K562 (cell line): ENCODE data around the gene OLFM3. TPM values are rescaled to one million over a fixed set of nuclear protein-coding genes. Genes with fewer than 3 reads are reported as not detected.

ENCODE experiments used
- ATAC-seq: fragments of 200-7000 bp; cut with Tn5 transposase; 3 replicates; pipeline ENCODE4 v1.9.1; 2020; ENCODE audit warnings: moderate library complexity
- BruUV-seq: library from RNA; stranded (reverse); fragments of 400-500 nt; replicated peaks from 2 replicates; lab custom pipeline; 2021; lab: Mats Ljungman, UMichigan
- CTCF ChIA-PET: fragments of 300-600 bp; formaldehyde crosslinking; extraction: SDS; loops from one replicate; lab custom pipeline; 2021; ENCODE audit warnings: low intra/inter-chr PET ratio; lab: Yijun Ruan, JAX
- POLR2A ChIA-PET: fragments of 300-600, 350-650 bp; sonication (Branson Sonifier 250); formaldehyde crosslinking; extraction: SDS; loops from one replicate; lab custom pipeline; 2021; ENCODE audit warnings: antibody characterized with exemption, inconsistent platforms; lab: Yijun Ruan, JAX
- DNase-seq, 4 experiments: peaks; one replicate each; pipeline versions ENCODE4 v3.0.0 to v3.0.0-alpha.2; 2011 to 2018; ENCODE audit warnings: low spot score in 3 of 4, mixed read lengths in 3 of 4; ENCODE audit errors: extremely low read depth in 1 of 4
- FAIRE-seq: peaks from 2 replicates; lab custom pipeline; 2011; peaks lifted over from hg19 to GRCh38; lab: Jason Lieb, UNC
- H2AFZ ChIP-seq: 2 replicates; pipeline ENCODE4 v1.6.0; 2011; ENCODE audit warnings: low read depth, low read length, control low read depth, inconsistent platforms
- H3K27ac ChIP-seq: fragments of 200-600 bp; 3 replicates; pipeline ENCODE4 v1.8.0; 2011; ENCODE audit warnings: low read depth, mild to moderate bottlenecking, control low read depth, inconsistent platforms, low read length, moderate library complexity, mixed read lengths; ENCODE audit errors: extremely low read depth
- H3K27me3 ChIP-seq, 2 experiments: fragments of 300-600 bp in 1 of 2; 2 replicates in 1 of 2; 3 replicates in 1 of 2; pipeline versions ENCODE4 v1.6.0 to v1.8.0; 2011; ENCODE audit warnings: inconsistent platforms in 2 of 2, low read length in 2 of 2, mild to moderate bottlenecking in 1 of 2, mixed read lengths in 1 of 2, moderate library complexity in 1 of 2; ENCODE audit not compliant: control insufficient read depth in 2 of 2, insufficient read depth in 2 of 2
- H3K36me3 ChIP-seq: fragments of 300-600 bp; 3 replicates; pipeline ENCODE4 v1.8.0; 2011; ENCODE audit warnings: mild to moderate bottlenecking, low read length, inconsistent platforms; ENCODE audit not compliant: control insufficient read depth, insufficient read depth
- H3K4me1 ChIP-seq, 2 experiments: fragments of 200-600 bp in 1 of 2; replicated peaks in 1 of 2; 2 replicates in 1 of 2; 3 replicates in 1 of 2; pipeline versions ENCODE4 v1.5.1 to v1.8.0; 2011; ENCODE audit warnings: inconsistent platforms in 2 of 2, low read length in 2 of 2, mild to moderate bottlenecking in 1 of 2, mixed read lengths in 1 of 2, moderate library complexity in 1 of 2; ENCODE audit not compliant: control insufficient read depth in 2 of 2, insufficient read depth in 2 of 2
- H3K4me2 ChIP-seq: 2 replicates; pipeline ENCODE4 v1.6.1; 2011; ENCODE audit warnings: low read length, control low read depth, inconsistent platforms, mixed read lengths; ENCODE audit not compliant: insufficient read depth
- H3K4me3 ChIP-seq: fragments of 200-600 bp; sonication (generic), shearing (Covaris generic); 2 replicates; pipeline ENCODE4 v1.5.1; 2016; ENCODE audit warnings: control low read depth, inconsistent platforms
- H3K79me2 ChIP-seq: fragments of 200-600 bp; 3 replicates; pipeline ENCODE4 v1.8.0; 2011; ENCODE audit warnings: low read length, inconsistent platforms; ENCODE audit not compliant: control insufficient read depth, insufficient read depth
- H3K9ac ChIP-seq, 2 experiments: 2 replicates each; pipeline versions ENCODE4 v1.6.0 to v1.6.1; 2011; ENCODE audit warnings: low read depth in 2 of 2, low read length in 2 of 2, control low read depth in 1 of 2, inconsistent platforms in 1 of 2, mild to moderate bottlenecking in 1 of 2, mixed read lengths in 1 of 2; ENCODE audit not compliant: insufficient read depth in 1 of 2
- H3K9me1 ChIP-seq: one replicate; pipeline ENCODE4 v1.6.0; 2011; ENCODE audit warnings: inconsistent platforms, mild to moderate bottlenecking, low read length, moderate library complexity; ENCODE audit not compliant: control insufficient read depth, insufficient read depth
- H3K9me3 ChIP-seq: replicated peaks from 2 replicates; pipeline ENCODE4 v1.5.1; 2011; ENCODE audit warnings: low read depth, low read length, inconsistent platforms; ENCODE audit not compliant: control insufficient read depth, insufficient read depth
- H4K20me1 ChIP-seq: replicated peaks from 2 replicates; pipeline ENCODE4 v1.6.1; 2011; ENCODE audit warnings: low read length, inconsistent platforms, mixed read lengths; ENCODE audit not compliant: control insufficient read depth, insufficient read depth
- ARID1B ChIP-seq: fragments of 450-650 bp; IDR thresholded peaks from 2 replicates; pipeline ENCODE4 v1.6.1; 2016; ENCODE audit warnings: antibody characterized with exemption, mild to moderate bottlenecking, inconsistent platforms
- CLOCK ChIP-seq: fragments of 250-450 bp; sonication (Bioruptor Pico); IDR thresholded peaks from 2 replicates; pipeline ENCODE4 v1.4.0; 2020; ENCODE audit warnings: mild to moderate bottlenecking, moderate library complexity, borderline replicate concordance
- EP400 ChIP-seq: fragments of 450-650 bp; IDR thresholded peaks from 2 replicates; pipeline ENCODE4 v1.6.1; 2017; ENCODE audit warnings: antibody characterized with exemption, mild to moderate bottlenecking, moderate library complexity
- MCM2 ChIP-seq: fragments of 450-650 bp; IDR thresholded peaks from 2 replicates; pipeline ENCODE4 v1.6.1; 2017; ENCODE audit warnings: low read depth, mild to moderate bottlenecking
- MYC ChIP-seq, 2 experiments: fragments of 250-450 bp in 1 of 2; sonication (Bioruptor Pico) in 1 of 2; IDR thresholded peaks; 2 replicates each; pipeline versions ENCODE4 v1.5.1 to v1.6.1; 2012 to 2021; ENCODE audit warnings: low read depth in 2 of 2, borderline replicate concordance in 1 of 2, improper control_type of control experiment in 1 of 2, low read length in 1 of 2, mild to moderate bottlenecking in 1 of 2, moderate library complexity in 1 of 2
- PATZ1 ChIP-seq: fragments of 250-450 bp; sonication (Bioruptor Pico); IDR thresholded peaks from 2 replicates; pipeline ENCODE4 v1.5.0; 2020; ENCODE audit warnings: mild to moderate bottlenecking, borderline replicate concordance
- RNF219 ChIP-seq: fragments of 250-450 bp; sonication (Bioruptor Pico); IDR thresholded peaks from 2 replicates; pipeline ENCODE4 v1.5.0; 2022; ENCODE audit warnings: mild to moderate bottlenecking
- TCF15 ChIP-seq: fragments of 250-450 bp; sonication (Bioruptor Pico); IDR thresholded peaks from 2 replicates; pipeline ENCODE4 v1.8.0; 2022; ENCODE audit warnings: moderate library complexity, mild to moderate bottlenecking, inconsistent platforms
- WGBS: fragments of 100-300 bp; shearing (Covaris generic); methylation state at CpG from one replicate; pipeline ENCODE4 v1.1.6; 2016; ENCODE audit warnings: low coverage, mixed read lengths; ENCODE audit not compliant: insufficient coverage; ENCODE audit errors: missing lambda C conversion rate; 5-methylcytosine and 5-hydroxymethylcytosine counted together
- in situ Hi-C: fragments of 300-500 bp; cut with MboI; formaldehyde crosslinking; loops from 4 replicates; pipeline ENCODE4 v1.15.0; 2018; ENCODE audit warnings: inconsistent platforms, mixed read lengths
- intact Hi-C: fragments of 100-400 bp; cut with micrococcal nuclease; formaldehyde crosslinking; loops from 2 replicates; pipeline ENCODE4 v1.14.2; 2022
- polyA plus RNA-seq, 8 experiments: library from polyadenylated mRNA; depleted of rRNA in 4 of 8; stranded (reverse) in 5 of 8; unstranded in 3 of 8; fragments of >200 nt; fragmentation: Nextera tagmentation in 2 of 8; fragmentation: Illumina TruSeq in 1 of 8; extraction: Ambion mirVana in 2 of 8; extraction: Trizol in 1 of 8; gene quantifications; 2 replicates each; pipeline versions ENCODE4 v1.2.1 to v1.2.3, GENCODE V29; 2011 to 2014; ENCODE audit warnings: inconsistent platforms in 1 of 8, missing spikeins in 1 of 8
- total RNA-seq, 7 experiments: library from RNA; depleted of rRNA in 6 of 7; stranded (reverse); fragments of >200 nt in 6 of 7; fragmentation: Illumina TruSeq in 2 of 7; extraction: Trizol in 2 of 7; gene quantifications; 2 replicates each; pipeline versions ENCODE4 v1.2.1 to v1.2.3, GENCODE V29; 2011 to 2021; ENCODE audit warnings: low replicate concordance in 1 of 7

Gene OLFM3
- total and polyA plus RNA-seq, 9 of the 15 experiments (the other 6 are each of a cell fraction or from before 2014, with no cell fraction given), result 0.07 TPM; not detected in 8

GRCh38 chr1:101964708-101965107, 32.0 kb downstream of the OLFM3 start:
- 0% methylated on average over 1 of the region's 1 CpG for WGBS
- ATAC-seq (no peak), FAIRE-seq (no peak), DNase-seq (no peak)
- Histone ChIP-seq H4K20me1 (no peaks in the 10 kb centered on the region), H3K27ac (no peak overlapping the region), H3K9me1 (no peaks in the 10 kb centered on the region), H3K9ac (no peak overlapping the region), H2AFZ (no peak overlapping the region), H3K27me3 (no peaks in the 10 kb centered on the region), H3K4me3 (no peak overlapping the region), H3K79me2 (no peaks in the 10 kb centered on the region), H3K4me1 (no peaks in the 10 kb centered on the region), H3K36me3 (no peaks in the 10 kb centered on the region), H3K9me3 (no peaks in the 10 kb centered on the region), H3K4me2 (no peak overlapping the region)
- ChIA-PET POLR2A (no interaction called here), CTCF (no interaction called here)
- BruUV-seq, result no TSS peak
- intact Hi-C loops (no loop called here), in situ Hi-C loops (no loop called here)
- TF ChIP-seq CLOCK (CRISPR knock-in tag) (no peak), MYC (IDR thresholded peaks at IDR 0.05; ENCODE audit: low read depth, low read length) (no peak), MYC (CRISPR knock-in tag; IDR thresholded peaks at IDR 0.05; ENCODE audit: borderline replicate concordance, low read depth) (no peak), ARID1B (no peak), MCM2 (no peak), PATZ1 (no peak), RNF219 (CRISPR knock-in tag) (no peak), TCF15 (no peak), EP400 (no peak)
